Cardiac muscle cell (in vitro differentiated cells and primary cell): ENCODE results near the gene NPL. TPM values are rescaled to one million over a fixed set of nuclear protein-coding genes. Genes with fewer than 3 reads are reported as not detected.
A peak's percentile ranks its signal among the peaks of the same experiment; 100 is the strongest.

ENCODE experiments used
- DNase-seq, 2 donors: peaks; one replicate each; pipeline versions ENCODE4 v3.0.0 to v3.0.0-alpha.2; 2010 to 2017; ENCODE audit warnings: low read depth in 1 of 2, low spot score in 1 of 2
- H3K27ac ChIP-seq: fragments of 200-600 bp; sonication (generic); 2 replicates; pipeline ENCODE4 v1.5.1; 2016
- H3K27me3 ChIP-seq: fragments of 200-600 bp; sonication (generic); 2 replicates; pipeline ENCODE4 v1.6.0; 2016; ENCODE audit warnings: control low read depth
- H3K36me3 ChIP-seq: fragments of 200-600 bp; sonication (generic); 2 replicates; pipeline ENCODE4 v1.5.1; 2016; ENCODE audit warnings: control low read depth
- H3K4me1 ChIP-seq: fragments of 200-600 bp; sonication (generic); 2 replicates; pipeline ENCODE4 v1.8.1; 2017; ENCODE audit warnings: low read depth, mild to moderate bottlenecking, mixed run types
- H3K4me3 ChIP-seq: fragments of 200-600 bp; sonication (generic); 2 replicates; pipeline ENCODE4 v1.5.1; 2016; ENCODE audit warnings: mild to moderate bottlenecking
- H3K9me3 ChIP-seq: fragments of 200-600 bp; sonication (generic); 2 replicates; pipeline ENCODE4 v1.5.1; 2017; ENCODE audit warnings: low read depth, mild to moderate bottlenecking, control low read depth
- CTCF ChIP-seq: IDR thresholded peaks from 2 replicates; pipeline ENCODE4 v1.5.1; 2012; ENCODE audit warnings: low read depth, mild to moderate bottlenecking, low read length
- polyA plus RNA-seq: library from polyadenylated mRNA; unstranded; fragments of >200 nt; fragmentation: Nextera tagmentation; extraction: Ambion mirVana; gene quantifications from 2 replicates; pipeline ENCODE4 v1.2.1, GENCODE V29; 2016
- total RNA-seq: library from RNA; depleted of rRNA; stranded (reverse); fragments of >200 nt; gene quantifications from 2 replicates; pipeline ENCODE4 v1.2.3, GENCODE V29; 2016

The NPL gene
- total and polyA plus RNA-seq, 2 experiments from 2014 or later: 0.66 to 1.9 TPM

GRCh38 chr1:182764029-182764727 is 25.4 kb upstream of the NPL start:
- Histone ChIP-seq H3K27ac (no peak overlapping the region), H3K4me1 (no peaks in the 10 kb centered on the region), H3K36me3 (no peaks in the 10 kb centered on the region), H3K9me3 (no peaks in the 10 kb centered on the region), H3K4me3 (no peak overlapping the region), H3K27me3 (no peaks in the 10 kb centered on the region)
- TF ChIP-seq CTCF: no peak
- DNase-seq: no peak

GRCh38 chr1:182765391-182765790 is 24.2 kb upstream of the NPL start:
- no peaks in the 10 kb centered on the region for H3K27me3 ChIP-seq
- no peak for TF ChIP-seq CTCF

DNA sequence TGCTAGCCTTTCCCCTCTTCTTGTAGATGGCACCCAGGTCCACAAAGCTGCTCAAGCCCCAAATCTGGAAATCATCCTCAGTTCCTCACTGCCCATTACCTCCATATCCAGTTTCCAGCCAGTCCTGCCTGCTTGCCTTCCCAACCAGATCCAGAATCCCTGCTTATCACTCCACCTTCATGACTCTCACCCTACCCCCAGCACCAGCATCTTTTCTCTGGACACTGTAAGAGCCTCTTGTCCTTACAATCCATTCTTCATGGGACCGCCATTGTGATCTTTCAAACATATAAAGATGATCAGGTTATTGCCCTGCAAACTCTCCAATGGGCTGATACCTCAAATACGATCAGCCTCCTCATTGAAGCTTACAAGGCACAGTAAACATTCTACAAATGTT is 23.5 kb upstream of the NPL start:
- Histone ChIP-seq H3K9me3 (no peaks in the 10 kb centered on the region), H3K4me1 (no peaks in the 10 kb centered on the region), H3K36me3 (no peaks in the 10 kb centered on the region), H3K4me3 (no peak overlapping the region), H3K27ac (no peak overlapping the region), H3K27me3 (no peaks in the 10 kb centered on the region)
- no peak for TF ChIP-seq CTCF
- no peak for DNase-seq

More at GRCh38 chr1:182765391-182765790, 24.2 kb upstream of the NPL start:
- no peak for DNase-seq
- H3K4me3 ChIP-seq: no peak overlapping the region
- no peaks in the 10 kb centered on the region for H3K36me3 ChIP-seq
- H3K9me3 ChIP-seq: no peaks in the 10 kb centered on the region
- no peak overlapping the region for H3K27ac ChIP-seq
- H3K4me1 ChIP-seq: no peaks in the 10 kb centered on the region

- no peak overlapping the region for H3K27ac ChIP-seq
- H3K36me3 ChIP-seq: no peaks in the 10 kb centered on the region
- H3K9me3 ChIP-seq: no peaks in the 10 kb centered on the region
- no peak overlapping the region for H3K4me3 ChIP-seq
- no peaks in the 10 kb centered on the region for H3K4me1 ChIP-seq
- no peak for TF ChIP-seq CTCF
- H3K27me3 ChIP-seq: no peaks in the 10 kb centered on the region
- DNase-seq: no peak
Observed at GRCh38 chr1:182766881-182767645, 22.5 kb upstream of the NPL start.

DNA sequence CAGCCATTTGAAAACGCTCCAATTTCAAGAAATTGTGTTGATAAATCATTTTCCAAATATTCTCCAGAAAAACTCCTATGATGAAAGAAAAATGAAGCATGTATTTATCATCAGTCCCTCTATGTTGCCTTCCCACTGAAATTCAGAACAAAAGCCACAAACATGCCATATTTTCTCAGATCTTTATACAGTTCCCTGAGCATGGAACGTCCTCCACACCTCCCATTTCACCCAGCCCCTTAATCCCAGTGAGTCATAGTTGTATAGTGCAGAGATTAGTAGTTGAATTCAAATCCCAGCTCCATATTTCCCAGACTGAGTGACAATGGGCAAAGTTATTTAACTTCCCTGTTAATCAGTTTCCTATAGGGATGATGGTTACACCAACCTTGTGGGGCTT is 20.6 kb upstream of the NPL start:
- no peaks in the 10 kb centered on the region for H3K9me3 ChIP-seq
- H3K36me3 ChIP-seq: no peaks in the 10 kb centered on the region
- H3K4me3 ChIP-seq: no peak overlapping the region
- peak in 1 of 2 donors; percentile 37 for DNase-seq
- no peak for TF ChIP-seq CTCF
- H3K4me1 ChIP-seq: no peaks in the 10 kb centered on the region
- no peaks in the 10 kb centered on the region for H3K27me3 ChIP-seq
- H3K27ac ChIP-seq: no peak overlapping the region
